ENCODE measurements around the gene ARHGEF39.

DNA sequence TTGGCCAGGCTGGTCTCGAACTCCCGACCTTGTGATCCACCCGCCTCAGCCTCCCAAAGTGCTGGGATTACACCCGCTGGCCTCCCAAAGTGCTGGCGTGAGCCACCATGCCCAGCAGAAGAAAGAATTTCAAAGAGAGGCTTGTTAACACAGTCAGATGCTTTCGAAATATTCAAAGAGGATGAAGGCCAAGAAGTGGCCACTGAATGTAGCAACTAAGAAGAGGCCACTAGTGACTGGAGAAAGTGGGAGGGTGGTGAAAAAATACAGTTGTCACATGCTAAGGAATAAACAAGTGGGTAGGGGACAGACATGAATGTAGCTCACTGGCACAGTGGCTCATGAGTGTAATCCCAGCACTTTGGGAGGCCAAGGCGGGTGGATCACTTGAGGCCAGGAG is 37.7 kb upstream of the ARHGEF39 start:
- no peak for TF ChIP-seq POLR2A (IDR thresholded peaks at IDR 0.05)
- TF ChIP-seq, protein P1, sequence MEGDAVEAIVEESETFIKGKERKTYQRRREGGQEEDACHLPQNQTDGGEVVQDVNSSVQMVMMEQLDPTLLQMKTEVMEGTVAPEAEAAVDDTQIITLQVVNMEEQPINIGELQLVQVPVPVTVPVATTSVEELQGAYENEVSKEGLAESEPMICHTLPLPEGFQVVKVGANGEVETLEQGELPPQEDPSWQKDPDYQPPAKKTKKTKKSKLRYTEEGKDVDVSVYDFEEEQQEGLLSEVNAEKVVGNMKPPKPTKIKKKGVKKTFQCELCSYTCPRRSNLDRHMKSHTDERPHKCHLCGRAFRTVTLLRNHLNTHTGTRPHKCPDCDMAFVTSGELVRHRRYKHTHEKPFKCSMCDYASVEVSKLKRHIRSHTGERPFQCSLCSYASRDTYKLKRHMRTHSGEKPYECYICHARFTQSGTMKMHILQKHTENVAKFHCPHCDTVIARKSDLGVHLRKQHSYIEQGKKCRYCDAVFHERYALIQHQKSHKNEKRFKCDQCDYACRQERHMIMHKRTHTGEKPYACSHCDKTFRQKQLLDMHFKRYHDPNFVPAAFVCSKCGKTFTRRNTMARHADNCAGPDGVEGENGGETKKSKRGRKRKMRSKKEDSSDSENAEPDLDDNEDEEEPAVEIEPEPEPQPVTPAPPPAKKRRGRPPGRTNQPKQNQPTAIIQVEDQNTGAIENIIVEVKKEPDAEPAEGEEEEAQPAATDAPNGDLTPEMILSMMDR (IDR thresholded peaks at IDR 0.05): no peak
